Left kidney (tissue), 8 donors: ENCODE measurements around the gene GRXCR1. TPM values are rescaled to one million over a fixed set of nuclear protein-coding genes. Genes with fewer than 3 reads are reported as not detected.

Source experiments
- DNase-seq: peaks from one replicate; pipeline ENCODE4 v3.0.0-alpha.2; 2013
- long read RNA-seq, 8 donors: transcript quantifications; one replicate each; lab custom pipeline, GENCODE V29; 2026
- polyA plus RNA-seq: library from polyadenylated mRNA; unstranded; fragments of 120-200 nt; gene quantifications from one replicate; pipeline ENCODE4 v1.2.1, GENCODE V29; 2013; ENCODE audit not compliant: insufficient read length

Gene GRXCR1
- polyA plus RNA-seq, result not detected
- long read RNA-seq, donor 1, result 0 reads
- long read RNA-seq, donor 2, result 0 reads
- long read RNA-seq, donor 3, result 0 reads
- long read RNA-seq, donor 4, result 0 reads
- long read RNA-seq, donor 5, result 0 reads
- long read RNA-seq, donor 6, result 0 reads
- long read RNA-seq, donor 7, result 0 reads
- long read RNA-seq, donor 8, result 0 reads

GRCh38 chr4:42892413-42892812 is at the start of gene GRXCR1:
GRXCR1 (plus strand) TSS chr4:42892713; CDS start chr4:42893267, 554 bp downstream.
- no peak for DNase-seq

- DNase-seq, result no peak
These were observed 48.8 kb upstream of the GRXCR1 start for GRCh38 chr4:42843694-42844093.

- no peak for DNase-seq
These were observed 48.0 kb upstream of the GRXCR1 start for GRCh38 chr4:42844422-42845070.

DNA sequence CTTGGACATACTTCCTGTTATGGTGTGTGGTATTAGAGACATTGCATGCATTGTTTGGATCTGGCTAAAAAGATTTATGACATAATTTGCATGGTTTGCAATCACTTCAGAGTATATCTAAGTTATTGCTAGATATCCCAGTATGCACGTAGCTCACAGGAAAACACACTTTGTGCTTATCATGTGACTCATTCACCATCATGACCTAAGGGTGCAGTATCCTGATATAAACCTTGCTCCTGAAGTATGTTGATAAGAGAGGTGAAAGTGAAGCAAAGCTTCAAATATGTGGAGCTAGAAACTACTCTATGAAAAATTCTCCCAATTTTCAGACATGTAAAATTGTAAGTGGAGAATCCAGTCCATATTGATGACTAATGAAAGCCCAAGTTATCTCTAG is 46.9 kb upstream of the GRXCR1 start:
- no peak for DNase-seq

GRCh38 chr4:42855779-42856178 is 36.7 kb upstream of the GRXCR1 start:
- DNase-seq, result no peak

GRCh38 chr4:42865572-42866189 is 26.8 kb upstream of the GRXCR1 start:
- peak; percentile 55 for DNase-seq

DNA sequence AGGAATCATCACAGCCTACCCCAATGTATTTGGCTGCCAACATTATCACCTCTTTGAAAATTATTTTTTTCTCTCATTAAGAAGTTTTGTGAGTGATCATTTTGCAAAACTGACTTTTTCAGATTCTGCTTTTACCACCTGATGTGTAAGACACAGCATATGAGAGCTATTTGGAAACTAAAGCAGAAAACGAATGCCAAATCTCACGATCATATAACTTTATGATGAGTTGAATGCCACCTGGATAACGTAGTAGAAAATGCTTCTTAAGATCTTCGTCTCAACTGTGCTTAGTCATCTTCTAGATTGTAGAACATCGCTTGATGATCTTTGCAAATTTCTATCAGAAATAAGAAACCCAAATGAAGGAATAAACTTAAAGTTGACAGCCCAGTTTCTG is 21.3 kb upstream of the GRXCR1 start:
- no peak for DNase-seq

- DNase-seq, result no peak
These were observed 20.7 kb upstream of the GRXCR1 start for GRCh38 chr4:42871671-42872290.

GRCh38 chr4:42878863-42879262 is 13.7 kb upstream of the GRXCR1 start:
- DNase-seq, result no peak

- no peak for DNase-seq
These were observed 11.3 kb upstream of the GRXCR1 start for GRCh38 chr4:42881253-42881652.

GRCh38 chr4:42891644-42892043 is 869 bp upstream of the GRXCR1 start:
- no peak for DNase-seq

GRCh38 chr4:42895452-42895851 is 2.9 kb downstream of the GRXCR1 start:
- DNase-seq, result no peak

GRCh38 chr4:42904986-42905385 is 12.5 kb downstream of the GRXCR1 start:
- DNase-seq, result no peak

GRCh38 chr4:42905591-42905990 is 13.1 kb downstream of the GRXCR1 start:
- DNase-seq, result no peak

GRCh38 chr4:42906341-42906740 is 13.8 kb downstream of the GRXCR1 start:
- peak; percentile 22 for DNase-seq

- peak; percentile 51 for DNase-seq
These were observed 14.6 kb downstream of the GRXCR1 start for GRCh38 chr4:42906891-42907759.

- no peak for DNase-seq
These were observed 17.9 kb downstream of the GRXCR1 start for GRCh38 chr4:42910459-42910858.

DNA sequence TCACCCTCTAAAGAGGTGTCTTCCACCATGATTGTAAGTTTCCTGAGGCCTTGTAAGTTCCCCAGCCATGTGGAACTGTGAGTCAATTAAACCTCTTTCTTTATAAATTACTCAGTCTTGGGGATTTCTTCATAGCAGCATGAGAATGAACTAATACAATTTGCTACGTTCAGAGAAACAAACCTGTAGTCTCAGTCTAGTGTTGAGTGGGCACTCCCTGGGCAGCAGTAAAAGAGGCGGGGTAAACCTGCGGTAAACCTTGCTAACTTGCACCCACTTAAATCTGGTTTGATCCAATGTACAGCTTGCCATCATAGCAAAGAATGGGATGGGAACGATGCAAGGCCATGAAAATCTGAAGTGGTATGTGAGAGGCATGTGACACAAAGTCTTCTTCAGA is 22.4 kb downstream of the GRXCR1 start:
- DNase-seq, result no peak

DNA sequence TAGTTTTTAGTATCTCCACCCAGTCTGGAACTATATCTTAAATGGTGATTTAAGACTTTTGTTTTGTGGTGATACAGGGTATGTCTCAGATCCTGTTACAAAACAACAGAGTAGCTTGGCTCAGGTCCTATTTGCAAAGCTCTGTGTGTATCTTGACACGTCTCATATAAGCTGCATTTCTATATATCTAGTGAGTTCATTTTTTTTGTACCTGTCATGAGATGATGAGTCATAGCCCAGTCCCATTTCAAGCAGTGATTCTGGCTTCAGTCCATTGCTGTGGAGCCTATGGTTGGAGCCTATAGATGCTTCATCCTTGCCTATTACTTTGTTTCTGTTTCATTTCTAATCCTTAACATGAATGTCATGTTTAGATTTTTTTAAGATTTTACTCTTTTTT is 23.0 kb downstream of the GRXCR1 start:
- no peak for DNase-seq

GRCh38 chr4:42917296-42917695 is 24.8 kb downstream of the GRXCR1 start:
- DNase-seq, result peak; percentile 15

DNA sequence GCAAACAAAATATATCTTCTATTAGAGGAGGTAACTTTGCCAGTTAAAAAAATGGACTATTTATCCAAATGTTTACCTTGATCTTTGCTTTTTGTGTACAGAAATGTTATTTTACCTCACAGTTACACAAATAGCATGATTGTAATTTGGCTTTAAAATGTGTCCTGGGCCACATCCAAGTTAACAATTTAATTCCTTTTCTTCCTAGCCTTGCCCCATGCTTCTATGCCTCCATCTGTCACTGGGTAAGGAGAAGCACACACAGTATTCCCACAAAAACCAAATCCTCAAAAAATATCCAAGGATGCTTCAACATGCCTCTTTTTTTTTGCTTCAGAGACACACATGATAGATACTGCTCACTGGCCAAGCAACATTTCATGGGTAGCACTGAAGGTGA is 30.9 kb downstream of the GRXCR1 start:
- DNase-seq, result no peak

- DNase-seq, result no peak
These were observed 33.4 kb downstream of the GRXCR1 start for GRCh38 chr4:42925921-42926320.
